Measurements from ENCODE around the gene SLC9A3.

SLC9A3 gene

GRCh38 chr5:525916-526315 lies 1.7 kb upstream of the SLC9A3 start:
- TF ChIP-seq EP300 (IDR thresholded peaks at IDR 0.05; ENCODE audit: borderline replicate concordance) (no peak), ZBTB7A (IDR thresholded peaks at IDR 0.05; ENCODE audit: low read depth) (no peak), YY1 (IDR thresholded peaks at IDR 0.05; ENCODE audit: low read depth) (no peak), FOXM1 (IDR thresholded peaks at IDR 0.05; ENCODE audit: borderline replicate concordance, low read depth) (no peak), CREB1 (IDR thresholded peaks at IDR 0.05; ENCODE audit: low read depth) (no peak), TEAD4 (IDR thresholded peaks at IDR 0.05) (no peak), CEBPB (IDR thresholded peaks at IDR 0.05) (no peak), REST (IDR thresholded peaks at IDR 0.05; ENCODE audit: low read depth) (no peak), RAD21 (IDR thresholded peaks at IDR 0.05; ENCODE audit: low read depth) (no peak), TCF12 (IDR thresholded peaks at IDR 0.05; ENCODE audit: low read depth) (no peak), TAF1 (IDR thresholded peaks at IDR 0.05; ENCODE audit: low read depth) (no peak), EGR1 (IDR thresholded peaks at IDR 0.05) (no peak), NFIC (IDR thresholded peaks at IDR 0.05) (no peak)
- TF ChIP-seq, protein P1, sequence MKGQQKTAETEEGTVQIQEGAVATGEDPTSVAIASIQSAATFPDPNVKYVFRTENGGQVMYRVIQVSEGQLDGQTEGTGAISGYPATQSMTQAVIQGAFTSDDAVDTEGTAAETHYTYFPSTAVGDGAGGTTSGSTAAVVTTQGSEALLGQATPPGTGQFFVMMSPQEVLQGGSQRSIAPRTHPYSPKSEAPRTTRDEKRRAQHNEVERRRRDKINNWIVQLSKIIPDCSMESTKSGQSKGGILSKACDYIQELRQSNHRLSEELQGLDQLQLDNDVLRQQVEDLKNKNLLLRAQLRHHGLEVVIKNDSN (IDR thresholded peaks at IDR 0.05): no peak
- TF ChIP-seq, protein P2, sequence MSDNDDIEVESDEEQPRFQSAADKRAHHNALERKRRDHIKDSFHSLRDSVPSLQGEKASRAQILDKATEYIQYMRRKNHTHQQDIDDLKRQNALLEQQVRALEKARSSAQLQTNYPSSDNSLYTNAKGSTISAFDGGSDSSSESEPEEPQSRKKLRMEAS (IDR thresholded peaks at IDR 0.05): no peak

GRCh38 chr5:524973-525761 lies 918 bp upstream of the SLC9A3 start:
- TF ChIP-seq CREB1 (IDR thresholded peaks at IDR 0.05; ENCODE audit: low read depth) (no peak), YY1 (IDR thresholded peaks at IDR 0.05; ENCODE audit: low read depth) (no peak), EP300 (IDR thresholded peaks at IDR 0.05; ENCODE audit: borderline replicate concordance) (no peak), RAD21 (IDR thresholded peaks at IDR 0.05; ENCODE audit: low read depth) (no peak), CEBPB (IDR thresholded peaks at IDR 0.05) (no peak), TEAD4 (IDR thresholded peaks at IDR 0.05) (no peak), TAF1 (IDR thresholded peaks at IDR 0.05; ENCODE audit: low read depth) (no peak), REST (IDR thresholded peaks at IDR 0.05; ENCODE audit: low read depth) (no peak), NFIC (IDR thresholded peaks at IDR 0.05) (no peak), TCF12 (IDR thresholded peaks at IDR 0.05; ENCODE audit: low read depth) (no peak), ZBTB7A (IDR thresholded peaks at IDR 0.05; ENCODE audit: low read depth) (no peak), EGR1 (IDR thresholded peaks at IDR 0.05) (no peak), FOXM1 (IDR thresholded peaks at IDR 0.05; ENCODE audit: borderline replicate concordance, low read depth) (no peak)
- TF ChIP-seq, protein P2 (IDR thresholded peaks at IDR 0.05): no peak
- TF ChIP-seq, protein P1 (IDR thresholded peaks at IDR 0.05): no peak

DNA sequence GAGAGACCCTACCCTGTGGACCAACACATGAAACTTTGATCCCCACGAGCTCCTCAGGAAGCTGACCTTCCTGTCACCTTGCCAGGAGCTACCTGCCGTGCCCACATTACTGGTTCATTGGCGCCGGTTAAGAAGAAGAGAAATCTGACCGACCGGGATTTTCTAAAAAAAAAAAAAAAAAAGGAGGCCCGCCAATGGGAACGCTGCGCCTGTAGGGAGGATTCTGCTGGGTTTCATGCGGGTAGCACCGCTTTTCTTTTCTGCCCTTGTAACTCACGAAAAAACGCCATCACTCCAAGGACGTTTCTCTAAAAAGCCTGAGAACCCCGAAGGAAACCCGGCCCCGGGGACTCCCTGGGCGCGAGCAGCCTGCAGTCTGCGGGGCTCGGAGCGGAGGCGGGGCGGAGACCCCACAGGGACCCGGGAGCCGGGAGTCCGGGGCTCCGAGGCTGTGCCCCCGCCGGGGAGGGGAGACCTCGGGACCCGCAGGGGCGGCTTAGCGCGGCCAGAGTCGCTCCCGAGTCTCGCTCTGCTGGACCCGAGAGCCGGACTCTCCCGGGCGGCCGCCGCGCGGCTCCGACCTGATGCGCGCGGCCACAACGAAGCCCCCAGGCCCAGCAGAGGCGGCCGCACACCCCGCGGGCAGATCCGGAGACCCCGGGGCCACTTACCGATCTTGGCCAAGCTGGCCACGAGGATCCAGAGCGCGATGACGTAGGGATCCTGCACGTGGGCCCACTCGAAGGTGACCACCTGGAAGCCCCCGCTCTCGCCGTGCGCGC lies 617 bp downstream of the SLC9A3 start:
- TF ChIP-seq TCF12 (IDR thresholded peaks at IDR 0.05; ENCODE audit: low read depth): peak; percentile 56
- TF ChIP-seq NFIC (IDR thresholded peaks at IDR 0.05): peak; percentile 74
- no peak for TF ChIP-seq REST (IDR thresholded peaks at IDR 0.05; ENCODE audit: low read depth)

Data from Ishikawa (cell line).